ENCODE results near the gene LRFN3.
"Not testable (repeated sequence)": the region's sequence is repeated elsewhere in the genome, so short reads cannot be mapped to it uniquely, and the experiment has no call there.

The LRFN3 gene

GRCh38 chr19:35890113-35890650 lies 46.0 kb upstream of the LRFN3 start:
- H3K27ac ChIP-seq (ENCODE audit: poor library complexity, severe bottlenecking), result no peak overlapping the region

GRCh38 chr19:35891819-35892218 lies 44.4 kb upstream of the LRFN3 start:
- peaks cover 85% of the 10 kb centered on the region for H3K36me3 ChIP-seq (ENCODE audit: low read depth)
- not testable (repeated sequence) for ATAC-seq (ENCODE audit: low read depth); DNase-seq (ENCODE audit: low spot score); H3K27me3 ChIP-seq (ENCODE audit: insufficient read depth, poor library complexity, severe bottlenecking); H3K9me3 ChIP-seq (ENCODE audit: severe bottlenecking); H3K27ac ChIP-seq (ENCODE audit: poor library complexity, severe bottlenecking); H3K4me3 ChIP-seq (ENCODE audit: severe bottlenecking); H3K4me1 ChIP-seq (ENCODE audit: insufficient read depth, poor library complexity, severe bottlenecking)

More at GRCh38 chr19:35890113-35890650, 46.0 kb upstream of the LRFN3 start:
- no peak for DNase-seq (ENCODE audit: low spot score)
- ATAC-seq (ENCODE audit: low read depth), result no peak
- Histone ChIP-seq H3K27me3 (ENCODE audit: insufficient read depth, poor library complexity, severe bottlenecking) (no peaks in the 10 kb centered on the region), H3K4me3 (ENCODE audit: severe bottlenecking) (no peak overlapping the region), H3K36me3 (ENCODE audit: low read depth) (peaks cover 71% of the 10 kb centered on the region), H3K9me3 (ENCODE audit: severe bottlenecking) (no peaks in the 10 kb centered on the region), H3K4me1 (ENCODE audit: insufficient read depth, poor library complexity, severe bottlenecking) (no peaks in the 10 kb centered on the region)
- TF ChIP-seq CTCF (IDR thresholded peaks at IDR 0.05; ENCODE audit: poor library complexity, severe bottlenecking), result no peak

- H3K4me3 ChIP-seq (ENCODE audit: severe bottlenecking), result no peak overlapping the region
- no peaks in the 10 kb centered on the region for H3K9me3 ChIP-seq (ENCODE audit: severe bottlenecking)
- no peak overlapping the region for H3K27ac ChIP-seq (ENCODE audit: poor library complexity, severe bottlenecking)
- no peak for ATAC-seq (ENCODE audit: low read depth)
- H3K4me1 ChIP-seq (ENCODE audit: insufficient read depth, poor library complexity, severe bottlenecking), result no peaks in the 10 kb centered on the region
- peaks cover 85% of the 10 kb centered on the region for H3K36me3 ChIP-seq (ENCODE audit: low read depth)
- no peaks in the 10 kb centered on the region for H3K27me3 ChIP-seq (ENCODE audit: insufficient read depth, poor library complexity, severe bottlenecking)
- DNase-seq (ENCODE audit: low spot score), result no peak
- no peak for TF ChIP-seq CTCF (IDR thresholded peaks at IDR 0.05; ENCODE audit: poor library complexity, severe bottlenecking)
These were observed 41.8 kb upstream of the LRFN3 start for GRCh38 chr19:35894342-35894741.

GRCh38 chr19:35895911-35896642 lies 40.1 kb upstream of the LRFN3 start:
- Histone ChIP-seq H3K4me3 (ENCODE audit: severe bottlenecking) (no peak overlapping the region), H3K27ac (ENCODE audit: poor library complexity, severe bottlenecking) (no peak overlapping the region)

GRCh38 chr19:35896643-35897040 lies 39.5 kb upstream of the LRFN3 start:
- H3K27ac ChIP-seq (ENCODE audit: poor library complexity, severe bottlenecking), result no peak overlapping the region
- peaks cover 2% of the 10 kb centered on the region for H3K4me1 ChIP-seq (ENCODE audit: insufficient read depth, poor library complexity, severe bottlenecking)
- no peak for TF ChIP-seq CTCF (IDR thresholded peaks at IDR 0.05; ENCODE audit: poor library complexity, severe bottlenecking)
- H3K9me3 ChIP-seq (ENCODE audit: severe bottlenecking), result no peaks in the 10 kb centered on the region
- no peaks in the 10 kb centered on the region for H3K27me3 ChIP-seq (ENCODE audit: insufficient read depth, poor library complexity, severe bottlenecking)
- DNase-seq (ENCODE audit: low spot score) (no peak), ATAC-seq (ENCODE audit: low read depth) (no peak)
- peaks cover 66% of the 10 kb centered on the region for H3K36me3 ChIP-seq (ENCODE audit: low read depth)
- no peak overlapping the region for H3K4me3 ChIP-seq (ENCODE audit: severe bottlenecking)

More at GRCh38 chr19:35895911-35896642, 40.1 kb upstream of the LRFN3 start:
- Histone ChIP-seq H3K27me3 (ENCODE audit: insufficient read depth, poor library complexity, severe bottlenecking) (no peaks in the 10 kb centered on the region), H3K9me3 (ENCODE audit: severe bottlenecking) (no peaks in the 10 kb centered on the region), H3K36me3 (ENCODE audit: low read depth) (peaks cover 71% of the 10 kb centered on the region), H3K4me1 (ENCODE audit: insufficient read depth, poor library complexity, severe bottlenecking) (no peaks in the 10 kb centered on the region)
- no peak for TF ChIP-seq CTCF (IDR thresholded peaks at IDR 0.05; ENCODE audit: poor library complexity, severe bottlenecking)
- ATAC-seq (ENCODE audit: low read depth) (no peak), DNase-seq (ENCODE audit: low spot score) (no peak)
